Measurements from ENCODE around the gene RHBDF1.
"Not testable (repeated sequence)": the region's sequence is repeated elsewhere in the genome, so short reads cannot be mapped to it uniquely, and the experiment has no call there.

Gene RHBDF1

GRCh38 chr16:25926-26348, 46.5 kb downstream of the RHBDF1 start:
- peak in 1 of 2 donors; percentile 50 for DNase-seq (ENCODE audit: low spot score in 2 of 2)
- not testable (repeated sequence) for H3K4me1 Mint-ChIP-seq, H3K27ac Mint-ChIP-seq, H3K36me3 Mint-ChIP-seq, H3K9me3 Mint-ChIP-seq, H3K4me3 Mint-ChIP-seq
- ATAC-seq: peak; percentile 80

- not testable (repeated sequence) for H3K4me1 Mint-ChIP-seq, H3K4me3 Mint-ChIP-seq, H3K36me3 Mint-ChIP-seq, H3K9me3 Mint-ChIP-seq, H3K27ac Mint-ChIP-seq, ATAC-seq
- DNase-seq (ENCODE audit: low spot score in 2 of 2): peak in 1 of 2 donors; percentile 47
These were observed 48.3 kb downstream of the RHBDF1 start for GRCh38 chr16:24151-24550.

- not testable (repeated sequence) for H3K27ac Mint-ChIP-seq, ATAC-seq, H3K9me3 Mint-ChIP-seq, H3K4me3 Mint-ChIP-seq, H3K4me1 Mint-ChIP-seq, H3K36me3 Mint-ChIP-seq
- peak in 1 of 2 donors; percentile 46 for DNase-seq (ENCODE audit: low spot score in 2 of 2)
These were observed 51.5 kb downstream of the RHBDF1 start for GRCh38 chr16:20886-21285.

GRCh38 chr16:17062-17765, 55.2 kb downstream of the RHBDF1 start:
- not testable (repeated sequence) for H3K9me3 Mint-ChIP-seq; DNase-seq (ENCODE audit: low spot score in 2 of 2); H3K4me3 Mint-ChIP-seq; H3K27ac Mint-ChIP-seq; ATAC-seq; H3K36me3 Mint-ChIP-seq; H3K4me1 Mint-ChIP-seq

- not testable (repeated sequence) for H3K9me3 Mint-ChIP-seq, H3K4me1 Mint-ChIP-seq, H3K36me3 Mint-ChIP-seq, H3K4me3 Mint-ChIP-seq, H3K27ac Mint-ChIP-seq
- DNase-seq (ENCODE audit: low spot score in 2 of 2): peak; percentile 70 to 89
- ATAC-seq: peak; percentile 43
These were observed 61.7 kb downstream of the RHBDF1 start for GRCh38 chr16:10772-11171.

- Mint-ChIP-seq H3K27ac (no peak overlapping the region), H3K4me1 (no peaks in the 10 kb centered on the region), H3K4me3 (no peak overlapping the region), H3K9me3 (no peaks in the 10 kb centered on the region), H3K36me3 (no peaks in the 10 kb centered on the region)
- ATAC-seq (peak; percentile 86), DNase-seq (ENCODE audit: low spot score in 2 of 2) (peak in 1 of 2 donors; percentile 50)
These were observed 62.3 kb downstream of the RHBDF1 start for GRCh38 chr16:9903-10665.
